SW 1271 (cell line): Measurements from ENCODE around the gene ASF1A.
"Not testable (repeated sequence)": the region's sequence is repeated elsewhere in the genome, so short reads cannot be mapped to it uniquely, and the experiment has no call there.

Source experiments
- DNase-seq, 2 experiments: peaks; one replicate each; lab custom pipeline; 2025; lab: John Stamatoyannopoulos, UW

The ASF1A gene

GRCh38 chr6:118893807-118894424 is at the start of gene ASF1A:
Gene ASF1A (plus strand): TSS chr6:118894152. CDS start chr6:118894414, 262 bp downstream.
- DNase-seq, result peak; percentile 95

GRCh38 chr6:118844915-118845314 is 49.0 kb upstream of the ASF1A start:
- no peak for DNase-seq

GRCh38 chr6:118853408-118853807 is 40.5 kb upstream of the ASF1A start:
- no peak for DNase-seq

GRCh38 chr6:118856301-118856700 is 37.7 kb upstream of the ASF1A start:
- DNase-seq, result no peak

GRCh38 chr6:118859517-118860064 is 34.4 kb upstream of the ASF1A start:
- DNase-seq, result no peak

GRCh38 chr6:118860363-118860762 is 33.6 kb upstream of the ASF1A start:
- no peak for DNase-seq

GRCh38 chr6:118860880-118861279 is 33.1 kb upstream of the ASF1A start:
- no peak for DNase-seq

GRCh38 chr6:118862443-118862842 is 31.5 kb upstream of the ASF1A start:
- no peak for DNase-seq

GRCh38 chr6:118864341-118865099 is 29.4 kb upstream of the ASF1A start:
- DNase-seq, result no peak

GRCh38 chr6:118865100-118865391 is 28.9 kb upstream of the ASF1A start:
- no peak for DNase-seq

- no peak for DNase-seq
Measured at GRCh38 chr6:118867181-118867580, 26.8 kb upstream of the ASF1A start.

GRCh38 chr6:118868901-118869300 is 25.1 kb upstream of the ASF1A start:
- not testable (repeated sequence) for DNase-seq

GRCh38 chr6:118869350-118869749 is 24.6 kb upstream of the ASF1A start:
- peak in 1 of 2 experiments; percentile 30 for DNase-seq

GRCh38 chr6:118869894-118870589 is 23.9 kb upstream of the ASF1A start:
- DNase-seq, result no peak

GRCh38 chr6:118871331-118871730 is 22.6 kb upstream of the ASF1A start:
- no peak for DNase-seq

GRCh38 chr6:118872318-118872717 is 21.6 kb upstream of the ASF1A start:
- DNase-seq, result no peak

GRCh38 chr6:118872726-118873125 is 21.2 kb upstream of the ASF1A start:
- DNase-seq, result no peak

- no peak for DNase-seq
Measured at GRCh38 chr6:118873239-118873638, 20.7 kb upstream of the ASF1A start.

- DNase-seq, result no peak
Measured at GRCh38 chr6:118875672-118876071, 18.3 kb upstream of the ASF1A start.

- no peak for DNase-seq
Measured at GRCh38 chr6:118876198-118876597, 17.8 kb upstream of the ASF1A start.

GRCh38 chr6:118876814-118877213 is 17.1 kb upstream of the ASF1A start:
- no peak for DNase-seq

GRCh38 chr6:118877806-118878205 is 16.1 kb upstream of the ASF1A start:
- DNase-seq, result no peak
